Mesothelial cell of epicardium (in vitro differentiated cells): ENCODE data around the gene FAM83G. TPM values are rescaled to one million over a fixed set of nuclear protein-coding genes. Genes with fewer than 3 reads are reported as not detected.
"Not testable (repeated sequence)": the region's sequence is repeated elsewhere in the genome, so short reads cannot be mapped to it uniquely, and the experiment has no call there.

Source experiments
- DNase-seq, 2 experiments: peaks; one replicate each; pipeline ENCODE4 v3.0.0; 2021; ENCODE audit warnings: low spot score in 2 of 2; ENCODE audit not compliant: unreplicated experiment in 2 of 2
- H3K27ac Mint-ChIP-seq: 2 replicates; pipeline ENCODE4 v1.8.0; 2021; ENCODE audit warnings: mixed read lengths
- H3K27me3 Mint-ChIP-seq: 2 replicates; pipeline ENCODE4 v1.8.0; 2021; ENCODE audit warnings: low read depth, mixed read lengths
- H3K36me3 Mint-ChIP-seq: 2 replicates; pipeline ENCODE4 v1.8.0; 2021; ENCODE audit warnings: mixed read lengths
- H3K4me1 Mint-ChIP-seq: 2 replicates; pipeline ENCODE4 v1.8.0; 2021; ENCODE audit warnings: mixed read lengths
- H3K4me3 Mint-ChIP-seq: 2 replicates; pipeline ENCODE4 v1.8.0; 2021; ENCODE audit warnings: mild to moderate bottlenecking, moderate library complexity, mixed read lengths
- H3K9me3 Mint-ChIP-seq: 2 replicates; pipeline ENCODE4 v1.8.0; 2021; ENCODE audit warnings: mixed read lengths
- CTCF ChIP-seq: fragments of 200-600 bp; sonication (generic); IDR thresholded peaks from one replicate; pipeline ENCODE4 v1.5.0; 2021; ENCODE audit warnings: antibody characterized with exemption; ENCODE audit not compliant: unreplicated experiment
- total RNA-seq: library from RNA; stranded (reverse); gene quantifications from 3 replicates; pipeline ENCODE4 v1.2.1, GENCODE V29; 2021

The FAM83G gene
- total RNA-seq, 1 donor from 2014 or later: 14.5 TPM

- DNase-seq: no peak
- H3K4me3 Mint-ChIP-seq: no peak overlapping the region
- no peaks in the 10 kb centered on the region for H3K36me3 Mint-ChIP-seq
- no peak for TF ChIP-seq CTCF
- H3K27me3 Mint-ChIP-seq: no peaks in the 10 kb centered on the region
- H3K9me3 Mint-ChIP-seq: no peaks in the 10 kb centered on the region
- no peak overlapping the region for H3K27ac Mint-ChIP-seq
- peaks cover 24% of the 10 kb centered on the region for H3K4me1 Mint-ChIP-seq
Observed at GRCh38 chr17:18959071-18959844, 45.3 kb downstream of the FAM83G start.

GRCh38 chr17:18958611-18959010 lies 46.0 kb downstream of the FAM83G start:
- DNase-seq: no peak
- Mint-ChIP-seq H3K27ac (no peak overlapping the region), H3K4me1 (peaks cover 24% of the 10 kb centered on the region), H3K4me3 (no peak overlapping the region), H3K36me3 (no peaks in the 10 kb centered on the region), H3K27me3 (no peaks in the 10 kb centered on the region), H3K9me3 (no peaks in the 10 kb centered on the region)
- no peak for TF ChIP-seq CTCF

- Mint-ChIP-seq H3K4me3 (no peak overlapping the region), H3K27me3 (no peaks in the 10 kb centered on the region), H3K4me1 (peaks cover 21% of the 10 kb centered on the region), H3K36me3 (no peaks in the 10 kb centered on the region), H3K27ac (no peak overlapping the region), H3K9me3 (no peaks in the 10 kb centered on the region)
- DNase-seq: no peak
- TF ChIP-seq CTCF: no peak
Observed at GRCh38 chr17:18957831-18958230, 46.7 kb downstream of the FAM83G start.

GRCh38 chr17:18956581-18956980 lies 48.0 kb downstream of the FAM83G start:
- peaks cover 9% of the 10 kb centered on the region for H3K4me1 Mint-ChIP-seq
- H3K27me3 Mint-ChIP-seq: no peaks in the 10 kb centered on the region
- no peak for DNase-seq
- no peaks in the 10 kb centered on the region for H3K36me3 Mint-ChIP-seq
- no peaks in the 10 kb centered on the region for H3K9me3 Mint-ChIP-seq
- TF ChIP-seq CTCF: no peak
- no peak overlapping the region for H3K4me3 Mint-ChIP-seq
- H3K27ac Mint-ChIP-seq: no peak overlapping the region

GRCh38 chr17:18956021-18956420 lies 48.5 kb downstream of the FAM83G start:
- not testable (repeated sequence) for H3K36me3 Mint-ChIP-seq, H3K4me3 Mint-ChIP-seq, H3K27me3 Mint-ChIP-seq, H3K9me3 Mint-ChIP-seq, DNase-seq, H3K27ac Mint-ChIP-seq, H3K4me1 Mint-ChIP-seq

- H3K4me1 Mint-ChIP-seq: no peaks in the 10 kb centered on the region
Observed at GRCh38 chr17:18955009-18955408, 49.6 kb downstream of the FAM83G start.

More at GRCh38 chr17:18955009-18955408, 49.6 kb downstream of the FAM83G start:
- Mint-ChIP-seq H3K27ac (no peak overlapping the region), H3K27me3 (no peaks in the 10 kb centered on the region), H3K9me3 (no peaks in the 10 kb centered on the region), H3K36me3 (no peaks in the 10 kb centered on the region), H3K4me3 (no peak overlapping the region)
- no peak for TF ChIP-seq CTCF
- DNase-seq: no peak
